Measurements from ENCODE around the gene PLRG1.

DNA sequence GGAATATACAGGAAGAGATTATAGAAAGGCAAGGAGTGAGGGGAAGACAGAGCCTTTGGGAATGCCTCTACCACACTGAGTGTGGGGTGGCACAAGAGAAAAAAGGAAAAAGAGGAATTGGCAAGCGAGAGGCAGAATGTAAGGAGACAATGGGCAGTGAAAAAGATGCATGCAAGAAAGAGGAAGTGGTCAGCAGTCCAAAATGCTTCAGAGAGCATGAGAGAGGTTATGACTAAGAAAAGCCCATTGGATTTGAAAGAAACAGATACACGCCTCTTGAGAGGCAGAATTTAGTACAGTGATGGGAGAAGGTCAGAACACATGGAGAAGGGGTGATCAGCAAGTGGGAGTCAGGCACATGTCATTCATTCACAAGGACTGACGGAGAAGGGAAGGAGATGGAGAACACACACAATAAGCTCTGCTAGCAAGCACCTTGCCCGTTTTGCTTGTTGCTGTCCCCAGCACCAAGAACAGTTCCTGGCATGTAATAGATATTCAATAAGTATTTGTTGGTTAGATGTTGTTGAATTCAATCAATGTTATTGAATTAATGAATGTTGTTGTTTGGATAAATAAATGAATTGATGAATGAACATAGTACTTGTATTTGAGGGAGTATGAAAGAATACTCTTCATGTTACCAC is 65.0 kb downstream of the PLRG1 start:
- TF ChIP-seq CTCF (IDR thresholded peaks at IDR 0.05), result no peak
- TF ChIP-seq POLR2A (IDR thresholded peaks at IDR 0.05), result no peak

Measured in thyroid gland (tissue), 4 donors.